Measurements from ENCODE around the gene ENTHD1.

DNA sequence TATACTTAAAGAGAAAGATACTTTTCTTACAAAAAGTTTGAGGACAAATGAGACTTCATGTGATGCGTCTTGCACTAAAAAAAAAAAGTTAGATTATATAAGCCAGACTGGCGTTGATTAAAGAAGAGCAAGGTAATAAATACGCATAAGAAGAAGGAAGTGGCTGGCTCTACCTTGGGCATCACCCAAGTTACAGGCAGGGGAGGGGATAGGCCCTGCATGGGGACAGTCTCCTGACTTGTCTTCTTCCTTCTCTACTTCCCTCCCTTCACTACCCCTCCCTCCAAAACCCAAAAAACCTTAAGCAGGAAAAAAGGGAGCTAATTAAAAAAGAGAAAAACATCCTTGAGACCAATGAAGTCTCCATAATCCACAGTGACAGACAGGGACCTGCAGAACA lies 44.3 kb upstream of the ENTHD1 start:
- TF ChIP-seq POLR2A (IDR thresholded peaks at IDR 0.05) (no peak), CTCF (IDR thresholded peaks at IDR 0.05) (no peak), EP300 (IDR thresholded peaks at IDR 0.05) (no peak)

All from suprapubic skin (tissue), 3 donors.